ENCODE measurements around the gene FHIP1B.

- TF ChIP-seq, protein P1, sequence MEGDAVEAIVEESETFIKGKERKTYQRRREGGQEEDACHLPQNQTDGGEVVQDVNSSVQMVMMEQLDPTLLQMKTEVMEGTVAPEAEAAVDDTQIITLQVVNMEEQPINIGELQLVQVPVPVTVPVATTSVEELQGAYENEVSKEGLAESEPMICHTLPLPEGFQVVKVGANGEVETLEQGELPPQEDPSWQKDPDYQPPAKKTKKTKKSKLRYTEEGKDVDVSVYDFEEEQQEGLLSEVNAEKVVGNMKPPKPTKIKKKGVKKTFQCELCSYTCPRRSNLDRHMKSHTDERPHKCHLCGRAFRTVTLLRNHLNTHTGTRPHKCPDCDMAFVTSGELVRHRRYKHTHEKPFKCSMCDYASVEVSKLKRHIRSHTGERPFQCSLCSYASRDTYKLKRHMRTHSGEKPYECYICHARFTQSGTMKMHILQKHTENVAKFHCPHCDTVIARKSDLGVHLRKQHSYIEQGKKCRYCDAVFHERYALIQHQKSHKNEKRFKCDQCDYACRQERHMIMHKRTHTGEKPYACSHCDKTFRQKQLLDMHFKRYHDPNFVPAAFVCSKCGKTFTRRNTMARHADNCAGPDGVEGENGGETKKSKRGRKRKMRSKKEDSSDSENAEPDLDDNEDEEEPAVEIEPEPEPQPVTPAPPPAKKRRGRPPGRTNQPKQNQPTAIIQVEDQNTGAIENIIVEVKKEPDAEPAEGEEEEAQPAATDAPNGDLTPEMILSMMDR (IDR thresholded peaks at IDR 0.05), result no peak
- no peak for TF ChIP-seq POLR2A (IDR thresholded peaks at IDR 0.05)
These were observed 24.0 kb downstream of the FHIP1B start for GRCh38 chr11:6210274-6210955.

Data from vagina (tissue), 2 donors.